GM12891 (cell line): Measurements from ENCODE around the gene RGS7.
"Not testable (repeated sequence)": the region's sequence is repeated elsewhere in the genome, so short reads cannot be mapped to it uniquely, and the experiment has no call there.

Experiments
- DNase-seq: peaks from one replicate; pipeline ENCODE4 v3.0.0; 2011; ENCODE audit warnings: low spot score; ENCODE audit not compliant: insufficient read length
- FAIRE-seq: peaks from 2 replicates; lab custom pipeline; 2011; peaks lifted over from hg19 to GRCh38; lab: Jason Lieb, UNC
- PAX5 ChIP-seq: IDR thresholded peaks from 2 replicates; pipeline ENCODE4 v1.6.1; 2011; ENCODE audit warnings: low read length, moderate library complexity, mild to moderate bottlenecking; ENCODE audit not compliant: insufficient read depth, severe bottlenecking
- POLR2A ChIP-seq: IDR thresholded peaks from 2 replicates; pipeline ENCODE4 v1.6.1; 2011; ENCODE audit warnings: low read depth, low read length, control low read depth
- POLR2AphosphoS5 ChIP-seq: IDR thresholded peaks from 2 replicates; pipeline ENCODE4 v1.6.1; 2011; ENCODE audit warnings: low read depth, low read length, control low read depth
- POU2F2 ChIP-seq: IDR thresholded peaks from 2 replicates; pipeline ENCODE4 v1.6.1; 2011; ENCODE audit warnings: low read depth, mild to moderate bottlenecking, control low read depth, low read length, moderate library complexity
- SPI1 ChIP-seq: IDR thresholded peaks from 2 replicates; pipeline ENCODE4 v1.6.1; 2011; ENCODE audit warnings: low read depth, low read length, control low read depth
- TAF1 ChIP-seq: IDR thresholded peaks from 2 replicates; pipeline ENCODE4 v1.6.1; 2011; ENCODE audit warnings: low read depth, low read length, control low read depth

RGS7 gene

GRCh38 chr1:240980342-240980741 is 376.7 kb downstream of the RGS7 start:
- no peak for FAIRE-seq
- no peak for TF ChIP-seq TAF1
- no peak for TF ChIP-seq SPI1
- TF ChIP-seq POLR2A: no peak
- no peak for TF ChIP-seq POLR2AphosphoS5
- TF ChIP-seq POU2F2: no peak
- no peak for TF ChIP-seq PAX5
- DNase-seq: no peak

GRCh38 chr1:240976685-240977084 is 380.3 kb downstream of the RGS7 start:
- FAIRE-seq (no peak), DNase-seq (no peak)
- TF ChIP-seq PAX5 (no peak), POLR2A (no peak), TAF1 (no peak), POLR2AphosphoS5 (no peak), SPI1 (no peak), POU2F2 (no peak)

GRCh38 chr1:240973875-240974274 is 383.1 kb downstream of the RGS7 start:
- FAIRE-seq (no peak), DNase-seq (no peak)
- TF ChIP-seq POU2F2: no peak
- no peak for TF ChIP-seq POLR2AphosphoS5
- no peak for TF ChIP-seq PAX5
- TF ChIP-seq SPI1: no peak

GRCh38 chr1:240972059-240972458 is 384.9 kb downstream of the RGS7 start:
- FAIRE-seq: not testable (repeated sequence)

GRCh38 chr1:240970253-240970652 is 386.8 kb downstream of the RGS7 start:
- no peak for DNase-seq
- TF ChIP-seq POU2F2 (no peak), POLR2AphosphoS5 (no peak), PAX5 (no peak), SPI1 (no peak), POLR2A (no peak), TAF1 (no peak)
- no peak for FAIRE-seq

More at GRCh38 chr1:240972059-240972458, 384.9 kb downstream of the RGS7 start:
- DNase-seq: not testable (repeated sequence)

- FAIRE-seq (no peak), DNase-seq (no peak)
- TF ChIP-seq PAX5: no peak
- no peak for TF ChIP-seq POLR2AphosphoS5
- TF ChIP-seq POU2F2: no peak
- TF ChIP-seq SPI1: no peak
These were observed 388.1 kb downstream of the RGS7 start for GRCh38 chr1:240968864-240969263.

- DNase-seq (no peak), FAIRE-seq (no peak)
- no peak for TF ChIP-seq POLR2A
- TF ChIP-seq POU2F2: no peak
- TF ChIP-seq POLR2AphosphoS5: no peak
- no peak for TF ChIP-seq PAX5
- no peak for TF ChIP-seq SPI1
- TF ChIP-seq TAF1: no peak
These were observed 389.8 kb downstream of the RGS7 start for GRCh38 chr1:240967070-240967724.

- TF ChIP-seq SPI1 (no peak), TAF1 (no peak), POLR2AphosphoS5 (no peak), POU2F2 (no peak), PAX5 (no peak), POLR2A (no peak)
- FAIRE-seq: no peak
- DNase-seq: no peak
These were observed 391.4 kb downstream of the RGS7 start for GRCh38 chr1:240965581-240966091.

GRCh38 chr1:240962086-240962485 is 394.9 kb downstream of the RGS7 start:
- DNase-seq: no peak
- no peak for FAIRE-seq
- no peak for TF ChIP-seq PAX5
- no peak for TF ChIP-seq TAF1
- no peak for TF ChIP-seq POU2F2

- TF ChIP-seq POLR2A: no peak
- no peak for TF ChIP-seq PAX5
- TF ChIP-seq TAF1: no peak
- TF ChIP-seq POU2F2: no peak
- no peak for TF ChIP-seq POLR2AphosphoS5
- no peak for DNase-seq
- no peak for FAIRE-seq
These were observed 400.6 kb downstream of the RGS7 start for GRCh38 chr1:240956424-240956823.
